NCI-H1436 (cell line): Measurements from ENCODE around the gene RGPD5.
"Not testable (repeated sequence)": the region's sequence is repeated elsewhere in the genome, so short reads cannot be mapped to it uniquely, and the experiment has no call there.

Experiments
- DNase-seq: peaks from one replicate; lab custom pipeline; 2025; lab: John Stamatoyannopoulos, UW

RGPD5 gene

DNA sequence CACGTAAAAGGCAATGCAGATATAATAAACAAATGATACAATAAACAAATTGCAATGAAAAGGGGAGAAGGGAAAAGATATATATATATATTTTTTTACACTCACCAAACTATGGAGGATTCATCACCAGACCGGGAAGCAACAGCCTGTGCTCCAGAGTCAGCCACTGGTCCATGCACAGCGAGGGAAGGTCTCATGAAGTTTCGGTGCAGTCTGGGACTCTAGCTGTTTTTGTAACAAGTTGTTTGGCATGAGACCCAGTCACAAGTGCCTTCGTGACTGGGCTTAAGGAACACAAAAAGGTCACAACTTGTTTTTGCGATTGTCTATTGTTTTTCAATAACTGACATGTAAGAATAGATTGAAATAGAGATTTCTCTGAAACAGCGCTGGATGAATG is 99.6 kb downstream of the RGPD5 start:
- not testable (repeated sequence) for DNase-seq

DNA sequence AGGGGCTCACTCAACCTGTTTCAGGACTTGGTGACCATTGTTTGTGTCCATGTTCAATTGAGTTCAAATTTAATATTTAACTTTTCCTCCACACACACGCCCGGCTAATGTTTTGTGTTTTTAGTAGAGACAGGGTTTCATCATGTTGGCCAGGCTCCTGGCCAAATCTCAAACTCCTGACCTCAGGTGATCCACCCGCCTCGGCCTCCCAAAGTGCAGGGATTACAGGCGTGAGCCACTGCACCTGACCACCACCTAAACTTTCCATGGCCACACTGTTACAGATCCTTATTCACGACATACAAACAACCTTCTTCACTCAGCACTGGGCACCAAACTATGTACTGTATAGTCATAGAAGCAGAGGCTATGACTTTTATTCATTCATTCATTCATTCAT is 100.0 kb downstream of the RGPD5 start:
- not testable (repeated sequence) for DNase-seq

DNA sequence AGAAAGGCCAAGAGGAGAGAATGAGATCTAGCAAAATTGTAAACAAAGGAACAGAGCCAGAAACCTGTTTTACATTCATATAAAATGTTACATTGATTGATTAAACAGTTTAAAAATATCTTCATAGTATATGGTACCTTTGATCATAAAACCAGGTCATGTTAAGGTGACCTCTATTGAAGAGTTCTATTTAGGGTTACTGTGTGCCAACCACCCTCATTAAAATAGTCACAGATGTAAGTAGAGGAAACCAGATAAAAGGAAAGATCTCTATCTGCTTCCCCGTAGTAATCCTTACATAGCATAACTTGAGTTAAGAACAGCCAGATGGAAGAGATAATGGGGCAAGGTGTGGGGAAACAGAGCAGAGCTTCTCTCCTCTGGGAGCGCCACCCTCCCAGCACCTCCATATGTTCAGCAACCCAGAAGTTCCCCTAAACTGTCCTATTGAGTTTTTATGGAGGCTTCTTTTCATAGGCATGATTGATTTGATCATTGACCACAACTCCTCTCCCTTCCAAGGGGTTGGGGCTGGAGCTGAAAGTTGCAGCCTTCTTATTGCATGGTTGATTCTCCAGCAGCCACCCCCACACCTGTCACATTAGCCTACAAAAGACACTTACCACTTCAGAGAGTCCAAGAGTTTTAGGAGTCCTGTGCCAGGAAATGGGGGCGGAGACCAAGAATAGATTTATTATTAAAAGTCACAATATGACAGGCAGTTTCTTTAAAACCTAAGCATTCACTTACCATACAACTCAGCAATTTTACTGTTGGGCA is 101.2 kb downstream of the RGPD5 start:
- not testable (repeated sequence) for DNase-seq

DNA sequence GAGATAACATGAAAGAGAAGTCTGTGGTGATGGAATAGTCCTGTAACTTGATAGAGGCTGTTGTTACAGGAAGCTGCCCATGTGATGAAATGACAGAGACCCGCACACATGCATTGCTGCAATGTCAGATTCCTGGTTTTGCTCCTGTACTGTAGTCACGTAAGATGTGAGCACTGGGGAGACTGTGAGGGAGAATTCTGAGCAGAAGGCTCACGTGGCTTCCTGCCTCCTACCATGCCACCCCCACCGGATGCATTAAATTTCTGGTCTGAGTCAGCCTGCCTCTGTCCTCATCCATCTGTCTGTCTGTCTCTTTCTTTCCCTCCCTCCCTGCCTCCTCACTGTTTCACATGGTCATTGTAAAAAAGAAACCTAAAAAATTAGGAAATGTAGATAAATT is 102.1 kb downstream of the RGPD5 start:
- DNase-seq = not testable (repeated sequence)

DNA sequence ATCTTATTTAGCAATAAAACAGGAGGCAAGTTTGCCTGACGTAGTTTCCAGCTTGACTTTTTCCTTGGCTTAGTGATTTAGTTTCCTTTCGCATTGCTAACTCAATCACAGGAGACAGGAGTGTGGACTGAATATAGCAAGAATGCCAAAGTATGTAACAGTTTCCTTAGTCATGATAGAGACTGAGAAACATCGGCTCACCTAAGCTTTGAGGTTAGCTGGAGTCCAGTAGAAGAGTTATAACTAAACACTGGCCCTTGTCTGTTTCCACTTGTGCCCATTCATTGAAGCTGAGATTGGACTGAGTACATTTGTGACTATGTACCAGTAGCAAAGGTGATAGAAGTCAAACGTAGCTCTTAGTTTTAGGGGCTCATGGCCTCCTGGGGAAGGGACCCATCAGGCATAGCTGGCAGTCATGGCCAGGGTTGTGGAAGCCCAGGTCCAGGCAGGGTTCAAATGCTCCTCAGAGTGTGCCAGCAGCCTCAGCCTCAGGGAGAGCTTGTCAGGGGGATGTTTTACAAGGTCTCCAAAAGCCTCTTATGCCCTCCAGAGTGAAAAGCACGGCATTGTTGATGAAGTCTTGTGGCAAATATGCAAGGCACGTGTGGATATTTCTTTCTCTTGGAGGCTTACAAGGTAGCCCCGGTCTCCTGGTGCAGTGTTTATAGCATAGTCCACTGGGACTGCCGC is 103.8 kb downstream of the RGPD5 start:
- DNase-seq = not testable (repeated sequence)

DNA sequence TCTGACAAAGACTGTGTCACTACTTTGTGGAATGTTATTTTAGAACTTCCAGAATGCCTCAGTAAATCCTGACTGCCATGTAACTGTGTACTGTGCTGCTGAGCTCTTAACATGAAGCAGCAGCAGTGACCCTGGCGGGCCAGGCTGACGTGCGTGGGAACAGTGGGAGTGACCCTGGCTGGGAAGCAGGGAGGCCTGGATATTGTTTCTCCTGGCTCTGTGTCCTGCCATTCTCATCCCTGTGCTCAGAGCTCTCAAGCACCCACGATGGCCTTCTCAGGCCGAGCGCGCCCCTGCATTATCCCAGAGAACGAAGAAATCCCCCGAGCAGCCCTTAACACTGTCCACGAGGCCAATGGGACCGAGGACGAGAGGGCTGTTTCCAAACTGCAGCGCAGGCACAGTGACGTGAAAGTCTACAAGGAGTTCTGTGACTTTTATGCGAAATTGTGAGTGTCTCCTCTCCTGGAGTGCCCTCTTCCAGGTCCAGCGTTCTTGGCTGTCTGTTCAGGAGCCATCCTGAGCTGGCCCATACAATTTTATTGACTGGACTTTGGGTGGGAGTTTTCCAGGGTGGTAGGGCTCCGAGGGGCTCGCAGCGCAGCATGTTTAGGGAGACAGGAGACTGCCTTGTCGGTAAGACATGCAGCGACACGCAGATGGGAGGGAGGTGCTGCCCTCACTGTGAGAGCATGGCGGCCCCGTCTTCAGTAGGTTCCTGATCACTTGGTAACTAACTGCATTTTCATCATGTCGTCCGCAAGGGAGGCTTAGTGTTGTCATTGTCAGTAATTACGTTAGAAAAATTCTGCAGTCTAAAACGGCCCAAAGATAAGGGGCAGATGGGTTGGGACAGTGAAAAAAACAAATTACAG is 104.6 kb downstream of the RGPD5 start, which contains the start of gene LIMS3:
Gene LIMS3 (plus strand): TSS at position 227 of the 875 bp plus-strand sequence. CDS start 41 bp downstream, at position 268.
- DNase-seq = not testable (repeated sequence)

DNA sequence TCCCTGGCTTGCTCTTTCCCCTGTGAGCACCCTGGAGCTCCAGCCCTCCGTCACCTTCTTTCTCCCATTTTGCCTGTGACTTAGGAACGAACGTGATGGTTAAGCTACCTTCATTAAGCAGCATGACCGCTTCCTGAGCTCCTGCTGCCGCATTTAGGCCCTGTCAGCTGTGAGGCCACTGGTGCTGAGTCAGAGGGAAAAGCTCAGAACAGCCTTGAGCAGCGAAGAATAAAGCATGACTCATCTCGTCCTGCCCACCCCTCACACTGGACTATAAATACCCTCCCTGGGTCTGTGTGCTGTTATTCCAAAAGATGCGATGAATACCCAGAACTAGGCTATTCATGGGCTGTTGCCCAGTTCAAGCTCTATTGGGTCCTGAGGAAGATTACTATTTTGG is 111.7 kb downstream of the RGPD5 start:
- not testable (repeated sequence) for DNase-seq
